GM13977 (cell line): ENCODE results near the gene SNCB.

Experiments used
- DNase-seq: peaks from one replicate; pipeline ENCODE4 v3.0.0; 2012; ENCODE audit warnings: low spot score
- in situ Hi-C: fragments of 300-500 bp; cut with MboI; formaldehyde crosslinking; loops from one replicate; pipeline ENCODE4 v1.12.0; 2022; ENCODE audit warnings: low sequenced_read_pairs, low pct_unique_long_range_greater_than_20kb, mixed read lengths, inconsistent platforms; ENCODE audit not compliant: unreplicated experiment
- TF ChIP-seq, protein P1 (sequence below): IDR thresholded peaks from 2 replicates; pipeline ENCODE4 v1.5.1; 2012; ENCODE audit warnings: mild to moderate bottlenecking, control low read depth; ENCODE audit not compliant: insufficient read depth; ENCODE audit errors: extremely low read depth, missing control alignments

Gene SNCB

DNA sequence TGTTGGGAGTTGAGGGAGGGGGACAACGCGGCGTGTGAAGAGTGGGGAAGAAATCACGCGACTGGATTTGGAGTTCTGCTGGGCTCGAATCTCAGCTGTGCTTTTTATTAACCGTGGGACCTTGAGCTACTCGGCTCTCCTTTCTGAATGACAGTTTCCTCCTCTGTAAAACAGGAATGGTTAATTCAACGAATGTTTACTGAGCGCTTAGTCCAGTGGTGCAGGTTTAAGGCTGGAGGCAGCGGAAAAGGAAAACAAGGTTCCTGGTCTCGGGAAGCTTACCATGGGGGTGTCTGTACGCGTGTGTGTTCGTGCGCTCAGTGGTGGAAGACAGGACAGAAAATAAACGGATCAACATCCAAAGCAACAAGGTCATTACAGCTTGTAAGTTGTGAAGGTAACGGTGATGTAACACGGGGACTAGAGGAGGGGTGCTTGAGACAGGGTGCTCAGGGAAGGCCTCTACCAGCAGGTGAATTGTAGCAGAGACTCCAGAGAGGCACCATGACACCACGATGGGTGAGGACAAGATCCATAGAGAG, 418 bp upstream of the SNCB start:
- TF ChIP-seq, protein P1, sequence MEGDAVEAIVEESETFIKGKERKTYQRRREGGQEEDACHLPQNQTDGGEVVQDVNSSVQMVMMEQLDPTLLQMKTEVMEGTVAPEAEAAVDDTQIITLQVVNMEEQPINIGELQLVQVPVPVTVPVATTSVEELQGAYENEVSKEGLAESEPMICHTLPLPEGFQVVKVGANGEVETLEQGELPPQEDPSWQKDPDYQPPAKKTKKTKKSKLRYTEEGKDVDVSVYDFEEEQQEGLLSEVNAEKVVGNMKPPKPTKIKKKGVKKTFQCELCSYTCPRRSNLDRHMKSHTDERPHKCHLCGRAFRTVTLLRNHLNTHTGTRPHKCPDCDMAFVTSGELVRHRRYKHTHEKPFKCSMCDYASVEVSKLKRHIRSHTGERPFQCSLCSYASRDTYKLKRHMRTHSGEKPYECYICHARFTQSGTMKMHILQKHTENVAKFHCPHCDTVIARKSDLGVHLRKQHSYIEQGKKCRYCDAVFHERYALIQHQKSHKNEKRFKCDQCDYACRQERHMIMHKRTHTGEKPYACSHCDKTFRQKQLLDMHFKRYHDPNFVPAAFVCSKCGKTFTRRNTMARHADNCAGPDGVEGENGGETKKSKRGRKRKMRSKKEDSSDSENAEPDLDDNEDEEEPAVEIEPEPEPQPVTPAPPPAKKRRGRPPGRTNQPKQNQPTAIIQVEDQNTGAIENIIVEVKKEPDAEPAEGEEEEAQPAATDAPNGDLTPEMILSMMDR, result no peak
- no peak for DNase-seq
- in situ Hi-C loops, result no loop called here

DNA sequence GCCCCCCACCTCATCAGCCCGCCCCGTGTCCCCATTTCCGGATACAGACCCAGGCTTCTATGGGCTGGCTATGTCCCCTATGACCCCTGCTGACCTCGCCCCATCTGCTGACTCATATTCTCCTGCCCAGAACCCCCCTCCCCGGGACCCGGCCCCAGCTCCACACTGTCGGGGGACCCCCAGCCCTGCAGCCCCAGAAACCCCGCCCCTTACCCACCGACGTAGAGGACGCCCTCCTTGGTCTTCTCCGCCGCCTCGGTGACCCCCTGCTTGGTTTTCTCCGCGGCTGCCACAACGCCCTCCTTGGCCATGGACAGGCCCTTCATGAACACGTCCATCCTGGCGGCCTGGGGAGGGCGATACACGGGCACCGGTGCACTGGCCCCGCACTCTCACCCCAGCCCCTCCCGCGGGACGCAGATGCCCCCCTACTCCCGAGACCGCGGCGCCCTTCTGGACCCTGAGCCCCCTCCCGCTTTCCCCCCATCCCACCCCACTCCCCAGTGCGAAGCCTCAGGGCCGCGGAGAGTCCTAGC, 949 bp downstream of the SNCB start:
- in situ Hi-C loops, result no loop called here
- DNase-seq, result no peak
- TF ChIP-seq, protein P1, result no peak

DNA sequence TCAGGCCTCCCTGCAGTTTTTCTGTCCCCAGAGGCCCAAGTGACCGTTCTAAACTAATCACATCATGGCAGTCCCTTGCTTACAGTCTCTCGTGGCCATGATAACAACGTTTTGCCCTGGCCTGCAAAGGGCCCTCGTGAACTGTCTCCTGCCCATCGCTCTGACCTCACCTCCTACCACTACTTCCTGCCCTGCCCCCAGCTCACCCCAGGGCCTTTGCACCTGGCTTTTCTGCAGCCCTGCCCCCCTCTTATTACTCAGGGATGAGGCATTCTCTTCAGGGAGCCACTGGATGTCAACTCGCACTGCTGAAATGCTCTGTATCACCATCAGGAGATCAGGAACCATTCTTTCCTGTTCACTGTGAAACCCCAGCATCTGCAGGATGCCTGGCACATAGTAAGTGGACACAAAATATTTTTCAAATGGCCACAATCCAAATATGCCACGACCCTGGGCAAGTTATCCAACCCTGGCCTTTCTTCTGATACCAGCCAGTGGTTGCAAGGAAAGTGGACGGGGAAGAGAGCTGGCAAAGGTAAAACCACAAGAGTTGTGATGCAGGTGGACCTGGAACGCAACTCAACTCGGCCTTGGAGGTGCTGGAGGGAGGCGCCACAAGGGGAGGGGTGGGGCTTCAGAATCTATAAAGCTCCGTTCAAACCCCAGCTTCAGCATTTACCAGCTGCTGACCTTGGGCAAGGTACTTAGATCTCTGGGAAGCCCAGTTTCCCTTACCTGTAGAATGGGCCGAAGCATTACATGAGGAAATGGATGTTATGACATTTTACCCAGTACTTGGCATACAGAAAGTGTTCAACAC, 1.7 kb downstream of the SNCB start:
- TF ChIP-seq, protein P1, result no peak
- no peak for DNase-seq
- in situ Hi-C loops, result no loop called here

DNA sequence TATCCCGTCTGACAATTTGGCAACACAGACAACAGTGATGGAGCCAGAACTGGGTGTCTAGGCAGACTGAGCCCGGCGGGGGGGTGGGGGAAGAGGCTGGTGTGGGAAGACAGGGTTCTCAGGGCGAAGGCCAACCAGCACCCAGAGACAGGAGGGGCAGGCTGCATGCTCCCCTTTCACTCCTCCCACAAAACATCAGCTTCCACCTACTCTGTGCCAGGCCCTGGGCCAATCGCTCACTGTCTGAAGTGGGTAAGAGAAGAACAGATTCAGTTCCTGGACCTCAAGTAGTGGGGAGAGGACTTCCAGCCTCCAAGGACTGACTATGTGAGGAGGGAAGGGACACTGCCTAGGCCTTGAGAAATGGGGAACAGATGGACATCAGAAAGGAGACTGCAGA, 2.8 kb downstream of the SNCB start:
- TF ChIP-seq, protein P1, result no peak
- in situ Hi-C loops, result no loop called here
- no peak for DNase-seq

DNA sequence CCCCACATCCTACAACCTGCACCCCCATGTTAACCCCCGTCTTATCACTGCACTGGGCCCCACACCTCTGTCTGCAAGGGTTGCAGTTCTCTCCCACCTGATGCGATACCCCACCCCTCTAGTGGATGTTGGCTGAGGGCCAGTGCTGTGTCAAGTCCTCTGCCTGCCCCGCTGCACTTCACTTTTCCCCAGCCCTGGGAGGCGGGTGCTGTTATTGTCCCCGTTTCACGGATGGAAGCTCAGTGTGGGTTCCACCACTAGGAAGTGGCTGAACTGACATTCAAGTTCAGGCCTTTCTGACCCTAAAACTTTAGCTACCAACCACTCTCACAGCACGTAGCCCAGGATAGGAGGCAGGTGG, 3.5 kb downstream of the SNCB start:
- DNase-seq, result no peak
- TF ChIP-seq, protein P1, result no peak
- in situ Hi-C loops, result no loop called here

DNA sequence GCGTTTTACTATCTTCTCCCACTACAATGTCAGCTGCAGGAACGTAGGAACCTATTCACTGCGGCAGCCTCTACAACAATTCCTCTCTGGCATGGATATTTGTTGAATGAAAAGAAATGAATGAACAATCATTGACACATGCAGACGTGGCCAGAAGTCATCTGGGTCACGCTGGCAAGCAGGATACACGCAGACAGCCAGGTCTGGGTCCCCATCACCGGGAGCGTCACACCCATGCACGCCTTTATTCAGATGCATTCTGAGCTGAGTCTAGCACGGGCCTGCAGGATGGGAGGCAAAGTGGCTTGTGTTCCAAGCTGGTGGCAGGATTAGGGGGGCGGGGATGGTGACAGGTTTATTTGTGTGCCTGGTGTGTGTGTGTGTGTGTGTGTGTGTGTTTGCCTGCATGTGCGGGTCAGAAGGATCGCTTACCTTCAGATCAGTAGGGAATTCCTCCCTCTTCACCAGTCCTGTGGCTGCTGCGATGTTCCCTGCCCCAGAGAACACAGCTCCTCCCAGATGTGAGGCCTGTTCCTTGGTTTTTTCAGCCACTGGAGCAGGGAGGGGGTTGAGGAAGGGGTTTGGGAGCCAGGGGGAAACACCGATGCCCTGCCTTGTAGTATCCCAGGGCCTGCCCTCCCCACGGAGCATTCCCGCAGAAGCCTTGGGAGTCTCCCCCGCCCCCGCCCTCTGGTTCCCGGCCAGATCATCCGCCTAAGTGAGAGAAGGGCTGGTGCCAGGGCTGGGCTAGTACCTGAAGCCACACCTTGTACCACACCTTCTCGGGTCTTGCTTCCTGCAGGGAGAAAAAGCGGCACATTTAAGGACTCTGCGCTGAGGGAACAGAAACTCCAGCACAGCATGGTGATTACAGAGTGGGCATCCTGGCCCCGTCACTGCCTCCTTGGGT, 4.1 kb downstream of the SNCB start:
- in situ Hi-C loops, result no loop called here
- DNase-seq, result no peak
- TF ChIP-seq, protein P1, result no peak
